ENCODE data around the gene WWP2. TPM values are rescaled to one million over a fixed set of nuclear protein-coding genes. Genes with fewer than 3 reads are reported as not detected.
"Not testable (repeated sequence)": the region's sequence is repeated elsewhere in the genome, so short reads cannot be mapped to it uniquely, and the experiment has no call there.

The WWP2 gene
- total RNA-seq, 4 donors from 2014 or later, result 24.8 to 43.0 (median 30.1) TPM

DNA sequence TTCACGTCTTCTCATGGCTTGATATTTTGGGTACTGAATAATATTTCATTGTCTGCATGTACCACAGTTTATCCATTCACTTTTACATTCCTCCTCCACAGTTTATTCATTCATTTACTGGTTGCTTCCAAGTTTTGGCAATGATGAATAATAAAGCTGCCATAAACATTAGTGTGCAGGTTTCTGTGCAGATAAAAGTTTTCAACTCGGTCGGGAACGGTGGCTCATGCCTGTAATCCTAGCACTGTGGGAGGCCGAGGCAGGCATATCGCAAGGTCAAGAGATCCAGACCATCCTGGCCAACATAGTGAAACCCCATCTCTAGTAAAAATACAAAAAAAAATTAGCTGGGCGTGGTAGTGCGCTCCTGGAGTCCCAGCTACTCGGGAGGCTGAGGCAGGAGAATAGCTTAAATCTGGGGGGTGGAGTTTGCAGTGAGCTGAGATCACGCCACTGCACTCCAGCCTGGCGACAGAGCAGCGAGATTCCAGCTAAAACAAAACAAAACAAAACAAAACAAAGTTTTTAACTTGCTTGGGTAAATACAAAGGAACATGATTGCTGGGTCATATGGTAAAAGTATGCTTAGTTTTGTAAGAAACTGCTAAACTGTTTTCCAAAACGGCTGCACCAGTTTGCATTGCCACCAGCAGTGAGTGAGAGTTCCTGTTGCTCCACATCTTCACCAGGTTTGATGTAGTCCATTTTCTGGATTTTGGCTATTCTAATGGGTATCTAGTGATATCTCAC, 89.5 kb downstream of the WWP2 start:
- DNase-seq (ENCODE audit: low spot score) (no peak), ATAC-seq (ENCODE audit: low FRiP score) (peak; percentile 68)
- TF ChIP-seq, protein P1, sequence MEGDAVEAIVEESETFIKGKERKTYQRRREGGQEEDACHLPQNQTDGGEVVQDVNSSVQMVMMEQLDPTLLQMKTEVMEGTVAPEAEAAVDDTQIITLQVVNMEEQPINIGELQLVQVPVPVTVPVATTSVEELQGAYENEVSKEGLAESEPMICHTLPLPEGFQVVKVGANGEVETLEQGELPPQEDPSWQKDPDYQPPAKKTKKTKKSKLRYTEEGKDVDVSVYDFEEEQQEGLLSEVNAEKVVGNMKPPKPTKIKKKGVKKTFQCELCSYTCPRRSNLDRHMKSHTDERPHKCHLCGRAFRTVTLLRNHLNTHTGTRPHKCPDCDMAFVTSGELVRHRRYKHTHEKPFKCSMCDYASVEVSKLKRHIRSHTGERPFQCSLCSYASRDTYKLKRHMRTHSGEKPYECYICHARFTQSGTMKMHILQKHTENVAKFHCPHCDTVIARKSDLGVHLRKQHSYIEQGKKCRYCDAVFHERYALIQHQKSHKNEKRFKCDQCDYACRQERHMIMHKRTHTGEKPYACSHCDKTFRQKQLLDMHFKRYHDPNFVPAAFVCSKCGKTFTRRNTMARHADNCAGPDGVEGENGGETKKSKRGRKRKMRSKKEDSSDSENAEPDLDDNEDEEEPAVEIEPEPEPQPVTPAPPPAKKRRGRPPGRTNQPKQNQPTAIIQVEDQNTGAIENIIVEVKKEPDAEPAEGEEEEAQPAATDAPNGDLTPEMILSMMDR (IDR thresholded peaks at IDR 0.05), result no peak

DNA sequence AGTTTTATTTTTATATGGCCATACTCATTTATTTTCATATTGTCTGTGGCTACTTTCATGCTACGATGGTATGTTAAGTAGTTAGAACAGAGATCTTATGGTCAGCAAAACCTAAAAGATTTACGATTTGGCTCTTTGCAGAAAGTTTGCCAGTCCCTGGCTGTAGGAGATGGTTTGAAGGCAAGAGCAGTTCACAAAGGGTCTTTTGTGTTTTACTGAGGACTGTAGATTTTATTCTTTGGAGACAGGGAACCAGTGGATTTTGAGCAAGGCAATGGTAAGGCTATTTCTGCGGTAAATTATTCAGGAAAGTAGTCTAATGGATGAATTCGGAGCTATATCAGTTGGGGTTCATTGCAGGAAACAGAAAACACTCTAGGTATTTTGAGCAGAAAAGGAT, 90.7 kb downstream of the WWP2 start:
- ATAC-seq (ENCODE audit: low FRiP score), result no peak

DNA sequence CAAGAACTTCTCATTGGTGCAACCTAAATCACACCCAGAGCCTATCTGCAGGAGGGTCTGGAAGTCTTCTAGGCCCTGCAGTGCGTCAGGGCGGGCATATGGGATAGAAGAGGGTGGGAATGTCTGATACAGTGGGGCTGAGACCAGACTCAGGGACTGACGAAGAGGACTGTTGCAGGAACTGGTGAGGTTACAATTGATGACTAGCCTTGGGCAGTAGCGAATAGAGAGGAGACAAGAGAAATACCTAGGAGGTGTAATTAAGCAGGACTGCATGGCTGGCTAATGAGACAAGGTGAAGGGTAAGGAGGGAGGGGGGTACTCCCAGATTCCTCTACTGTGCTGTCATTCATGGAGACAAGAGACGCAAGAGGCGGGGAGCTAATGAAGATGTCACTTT, 91.3 kb downstream of the WWP2 start:
- ATAC-seq (ENCODE audit: low FRiP score) (no peak), DNase-seq (ENCODE audit: low spot score) (no peak)
- TF ChIP-seq, protein P1 (IDR thresholded peaks at IDR 0.05), result no peak

More for the DNA sequence above, 90.7 kb downstream of the WWP2 start:
- TF ChIP-seq, protein P1 (IDR thresholded peaks at IDR 0.05), result no peak
- no peak for DNase-seq (ENCODE audit: low spot score)

DNA sequence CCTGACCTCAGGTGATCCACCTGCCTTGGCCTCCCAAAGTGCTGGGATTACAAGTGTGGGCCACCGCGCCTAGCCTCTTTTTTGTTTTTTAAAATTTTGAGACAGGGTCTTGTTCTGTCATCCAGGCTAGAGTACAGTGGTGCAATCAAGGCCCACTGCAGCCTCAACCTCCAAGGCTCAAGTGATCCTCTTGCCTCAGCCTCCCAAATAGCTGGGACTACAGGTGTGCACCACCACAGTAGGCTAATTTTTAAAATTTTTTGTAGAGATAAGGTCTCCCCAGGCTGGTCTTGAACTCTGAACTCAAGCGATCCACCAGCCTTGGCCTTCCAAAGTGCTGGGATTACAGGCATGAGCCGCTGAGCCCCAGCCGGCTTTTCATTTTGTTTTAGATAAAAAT, 92.6 kb downstream of the WWP2 start:
- not testable (repeated sequence) for ATAC-seq (ENCODE audit: low FRiP score)

DNA sequence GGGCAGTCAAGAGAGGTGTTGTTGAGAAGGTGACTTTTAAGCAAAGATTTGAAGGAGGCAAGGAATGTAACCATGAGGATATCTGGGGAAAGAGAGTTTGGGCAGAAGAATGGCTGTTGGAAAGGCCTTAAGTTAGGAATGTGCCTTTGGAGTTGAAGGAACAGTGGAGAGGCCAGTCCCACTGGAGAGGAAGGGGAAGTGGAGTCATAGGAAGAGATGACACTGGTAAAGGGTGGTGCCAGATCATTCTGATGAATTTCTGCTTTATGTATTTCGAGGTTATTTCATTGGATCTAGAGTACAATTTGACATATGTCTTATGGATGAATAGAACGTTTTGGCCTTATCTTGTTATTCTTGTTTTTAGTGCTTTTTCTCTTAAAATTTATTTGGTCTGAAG, 93.5 kb downstream of the WWP2 start:
- no peak for ATAC-seq (ENCODE audit: low FRiP score)
- TF ChIP-seq, protein P1 (IDR thresholded peaks at IDR 0.05), result no peak
- DNase-seq (ENCODE audit: low spot score), result no peak

More for the DNA sequence above, 92.6 kb downstream of the WWP2 start:
- DNase-seq (ENCODE audit: low spot score), result not testable (repeated sequence)

DNA sequence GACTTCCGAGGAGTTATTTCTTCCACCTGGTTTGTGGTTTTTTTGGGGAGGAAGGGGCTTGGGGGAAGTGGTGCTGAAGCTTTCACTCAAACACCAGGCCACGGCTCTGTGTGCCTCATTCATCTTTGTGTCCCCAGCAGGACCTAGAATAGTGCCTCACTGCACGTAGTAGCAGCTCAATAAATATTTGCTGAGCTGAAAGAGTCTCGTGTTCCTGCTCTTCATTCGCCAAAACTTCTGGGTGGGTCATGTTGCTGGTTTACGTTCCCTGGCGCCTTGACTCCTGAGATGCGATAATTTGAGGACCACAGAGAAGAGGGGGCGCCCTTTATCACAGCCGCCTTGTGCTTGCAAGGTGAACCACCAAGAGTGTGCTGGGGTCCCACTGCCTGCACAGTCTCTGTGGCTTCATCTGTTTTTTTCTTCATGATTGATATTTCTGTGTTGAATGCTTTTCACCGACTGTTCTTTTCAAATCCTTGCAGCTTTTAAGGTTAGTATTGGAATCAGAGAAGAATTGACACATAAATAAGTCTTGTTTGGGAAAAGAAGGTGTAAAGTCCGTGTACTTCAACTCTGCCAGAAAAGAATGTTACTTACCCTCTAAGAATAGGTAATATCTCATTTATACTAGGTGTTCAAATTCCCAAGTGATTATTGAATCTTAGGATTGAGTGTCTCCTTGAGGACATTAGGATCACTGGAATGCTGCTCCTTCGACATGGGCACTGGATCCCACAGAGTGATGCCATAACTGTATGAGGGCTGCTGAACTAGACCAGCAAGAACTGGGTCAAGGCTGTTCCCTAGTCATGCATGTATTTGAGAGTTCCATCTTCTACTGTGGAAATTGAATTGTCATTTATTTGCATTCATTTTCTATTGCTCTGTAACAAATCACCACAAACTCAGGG, 96.3 kb downstream of the WWP2 start:
- ATAC-seq (ENCODE audit: low FRiP score) (no peak), DNase-seq (ENCODE audit: low spot score) (no peak)
- TF ChIP-seq, protein P1 (IDR thresholded peaks at IDR 0.05), result no peak

DNA sequence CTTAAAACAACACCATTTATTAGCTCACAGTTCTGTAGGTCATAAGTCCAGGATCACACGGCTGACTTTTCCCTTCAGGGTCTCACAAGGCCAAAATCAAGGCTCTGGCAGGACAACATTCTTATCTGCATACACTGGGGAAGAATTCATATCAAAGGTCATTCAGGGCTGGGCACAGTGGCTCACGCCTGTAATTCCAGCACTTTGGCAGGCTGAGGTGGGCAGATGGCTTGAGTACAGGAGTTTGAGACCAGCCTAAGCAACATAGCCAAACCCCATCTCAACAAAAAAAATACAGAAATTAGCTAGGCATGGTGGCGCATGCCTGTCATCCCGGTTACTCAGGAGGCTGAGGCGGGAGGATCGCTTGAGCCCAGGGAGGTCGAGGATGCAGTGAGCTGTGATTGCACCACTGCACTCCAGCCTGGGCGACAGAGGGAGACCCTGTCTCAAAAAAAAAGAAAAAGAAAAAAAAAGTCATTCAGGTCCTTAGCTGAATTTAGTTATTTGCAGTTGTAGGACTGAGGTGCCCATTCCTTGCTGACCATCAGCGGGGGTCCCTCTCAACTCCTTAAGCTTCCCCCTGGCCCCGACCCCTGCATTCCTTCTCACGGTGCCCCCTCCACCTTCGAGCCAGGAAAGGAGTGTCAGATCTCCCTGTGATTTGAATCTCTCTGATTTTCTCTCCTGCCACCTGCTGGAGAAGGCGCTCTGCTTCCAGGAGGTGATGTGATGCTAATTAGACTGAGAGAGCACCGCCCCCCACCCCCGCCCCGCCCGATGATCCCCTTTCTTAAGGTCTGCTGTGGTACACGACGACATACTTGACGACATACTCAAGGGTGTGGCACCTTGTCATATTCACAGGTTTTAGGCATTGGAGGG, 97.2 kb downstream of the WWP2 start:
- TF ChIP-seq, protein P1 (IDR thresholded peaks at IDR 0.05), result no peak
- no peak for ATAC-seq (ENCODE audit: low FRiP score)
- no peak for DNase-seq (ENCODE audit: low spot score)

Data from omental fat pad (tissue), 4 donors.